WTC11 (cell line): ENCODE measurements around the gene MYL3. TPM values are rescaled to one million over a fixed set of nuclear protein-coding genes. Genes with fewer than 3 reads are reported as not detected.

Experiments
- ATAC-seq: fragments of 200-7000 bp; cut with Tn5 transposase; 2 replicates; pipeline ENCODE4 v1.10.0; 2021; ENCODE audit warnings: mild to moderate bottlenecking, moderate library complexity
- CTCF ChIA-PET: fragments of 300-600 bp; sonication (Branson Sonifier 250); formaldehyde crosslinking; loops from one replicate; lab custom pipeline; 2021; ENCODE audit warnings: antibody characterized with exemption; lab: Charles Lee
- POLR2A ChIA-PET: fragments of 350-600 bp; sonication (Branson Sonifier 250); formaldehyde crosslinking; loops from one replicate; lab custom pipeline; 2021; ENCODE audit warnings: antibody characterized with exemption; lab: Charles Lee
- DNase-seq: peaks from one replicate; pipeline ENCODE4 v3.0.0; 2021; ENCODE audit warnings: low spot score
- H3K27ac Mint-ChIP-seq: 2 replicates; pipeline ENCODE4 v1.8.0; 2021; ENCODE audit warnings: mixed read lengths
- H3K27me3 Mint-ChIP-seq: 2 replicates; pipeline ENCODE4 v1.8.0; 2021; ENCODE audit warnings: low read depth, mild to moderate bottlenecking, moderate library complexity, mixed read lengths
- H3K36me3 Mint-ChIP-seq: 2 replicates; pipeline ENCODE4 v1.8.0; 2021; ENCODE audit warnings: mixed read lengths
- H3K4me1 Mint-ChIP-seq: 2 replicates; pipeline ENCODE4 v1.8.0; 2022; ENCODE audit warnings: mixed read lengths
- H3K4me3 Mint-ChIP-seq: 2 replicates; pipeline ENCODE4 v1.8.0; 2021; ENCODE audit warnings: mild to moderate bottlenecking, moderate library complexity, mixed read lengths
- H3K9me3 Mint-ChIP-seq: 2 replicates; pipeline ENCODE4 v1.8.0; 2021; ENCODE audit warnings: mixed read lengths
- ETV6 ChIP-seq: sonication (generic); formaldehyde crosslinking; IDR thresholded peaks from 2 replicates; pipeline ENCODE4 v1.8.1; 2022; ENCODE audit warnings: mild to moderate bottlenecking, missing genetic modification reagents
- GABPB1 ChIP-seq: sonication (generic); formaldehyde crosslinking; IDR thresholded peaks from 2 replicates; pipeline ENCODE4 v1.8.1; 2023; ENCODE audit warnings: mild to moderate bottlenecking, missing genetic modification reagents
- HMGA2 ChIP-seq: fragments of 250-450 bp; sonication (Bioruptor Pico); IDR thresholded peaks from 2 replicates; pipeline ENCODE4 v1.4.0; 2021; ENCODE audit warnings: mild to moderate bottlenecking, moderate library complexity
- IRF2 ChIP-seq: sonication (generic); formaldehyde crosslinking; IDR thresholded peaks from 2 replicates; pipeline ENCODE4 v1.8.0; 2022; ENCODE audit warnings: low read depth, missing genetic modification reagents, borderline replicate concordance
- JAZF1 ChIP-seq: fragments of 250-450 bp; sonication (Bioruptor Pico); IDR thresholded peaks from 2 replicates; pipeline ENCODE4 v1.9.0; 2021; ENCODE audit warnings: moderate library complexity, mild to moderate bottlenecking, inconsistent platforms
- JUN ChIP-seq: sonication (generic); formaldehyde crosslinking; IDR thresholded peaks from 2 replicates; pipeline ENCODE4 v1.8.0; 2023; ENCODE audit warnings: mild to moderate bottlenecking, missing genetic modification reagents
- MLX ChIP-seq: sonication (generic); formaldehyde crosslinking; IDR thresholded peaks from 2 replicates; pipeline ENCODE4 v1.8.1; 2023; ENCODE audit warnings: mild to moderate bottlenecking, missing genetic modification reagents, moderate library complexity
- MXD4 ChIP-seq: fragments of 250-450 bp; sonication (Bioruptor Pico); IDR thresholded peaks from 2 replicates; pipeline ENCODE4 v1.8.0; 2021; ENCODE audit warnings: mild to moderate bottlenecking, moderate library complexity, borderline replicate concordance
- NFATC4 ChIP-seq: fragments of 250-450 bp; sonication (Bioruptor Pico); IDR thresholded peaks from 2 replicates; pipeline ENCODE4 v1.9.0; 2021; ENCODE audit warnings: mild to moderate bottlenecking
- OVOL2 ChIP-seq: fragments of 250-450 bp; sonication (Bioruptor Pico); IDR thresholded peaks from 2 replicates; pipeline ENCODE4 v1.9.0; 2021; ENCODE audit warnings: mild to moderate bottlenecking, borderline replicate concordance
- SMAD3 ChIP-seq: sonication (generic); formaldehyde crosslinking; IDR thresholded peaks from 2 replicates; pipeline ENCODE4 v1.8.0; 2022; ENCODE audit warnings: missing genetic modification reagents, mild to moderate bottlenecking, borderline replicate concordance
- SMAD4 ChIP-seq: sonication (generic); formaldehyde crosslinking; IDR thresholded peaks from 2 replicates; pipeline ENCODE4 v1.8.0; 2022; ENCODE audit warnings: mild to moderate bottlenecking, missing genetic modification reagents
- TP53 ChIP-seq: sonication (generic); formaldehyde crosslinking; IDR thresholded peaks from 2 replicates; pipeline ENCODE4 v1.8.1; 2023; ENCODE audit warnings: mild to moderate bottlenecking, missing genetic modification reagents
- ZBTB43 ChIP-seq: sonication (generic); formaldehyde crosslinking; IDR thresholded peaks from 2 replicates; pipeline ENCODE4 v1.8.1; 2023; ENCODE audit warnings: mild to moderate bottlenecking, missing genetic modification reagents
- ZNF219 ChIP-seq: sonication (generic); formaldehyde crosslinking; IDR thresholded peaks from 2 replicates; pipeline ENCODE4 v1.8.0; 2023; ENCODE audit warnings: missing genetic modification reagents, mild to moderate bottlenecking, borderline replicate concordance
- ZNF317 ChIP-seq: sonication (generic); formaldehyde crosslinking; IDR thresholded peaks from 2 replicates; pipeline ENCODE4 v1.8.1; 2023; ENCODE audit warnings: low read depth, mild to moderate bottlenecking, moderate library complexity, missing genetic modification reagents, borderline replicate concordance
- ZNF396 ChIP-seq: fragments of 250-450 bp; sonication (Bioruptor Pico); IDR thresholded peaks from 2 replicates; pipeline ENCODE4 v1.8.0; 2021; ENCODE audit warnings: mild to moderate bottlenecking, moderate library complexity, borderline replicate concordance
- ZNF671 ChIP-seq: fragments of 250-450 bp; sonication (Bioruptor Pico); IDR thresholded peaks from 2 replicates; pipeline ENCODE4 v1.8.0; 2021; ENCODE audit warnings: mild to moderate bottlenecking
- total RNA-seq: library from RNA; stranded (reverse); gene quantifications from 3 replicates; pipeline ENCODE4 v1.2.3, GENCODE V29; 2021
- TF ChIP-seq, protein P1 (sequence below): fragments of 250-450 bp; sonication (Bioruptor Pico); IDR thresholded peaks from 2 replicates; pipeline ENCODE4 v1.9.0; 2021; ENCODE audit warnings: mild to moderate bottlenecking
- TF ChIP-seq, protein P2 (sequence below): sonication (generic); formaldehyde crosslinking; IDR thresholded peaks from 2 replicates; pipeline ENCODE4 v1.8.0; 2022; ENCODE audit warnings: mild to moderate bottlenecking, missing genetic modification reagents
- TF ChIP-seq, protein P3 (sequence below): fragments of 250-450 bp; sonication (Bioruptor Pico); IDR thresholded peaks from 2 replicates; pipeline ENCODE4 v2.1.2; 2022; ENCODE audit warnings: mild to moderate bottlenecking, moderate library complexity
- TF ChIP-seq, protein P4 (sequence below): sonication (generic); formaldehyde crosslinking; IDR thresholded peaks from 2 replicates; pipeline ENCODE4 v1.8.1; 2023; ENCODE audit warnings: mild to moderate bottlenecking, missing genetic modification reagents, moderate library complexity
- TF ChIP-seq, protein P5 (sequence below): sonication (generic); formaldehyde crosslinking; IDR thresholded peaks from 2 replicates; pipeline ENCODE4 v1.8.1; 2022; ENCODE audit warnings: low read depth, mild to moderate bottlenecking, moderate library complexity, missing genetic modification reagents, borderline replicate concordance

MYL3 gene
- total RNA-seq, 1 experiment from 2014 or later = 0.31 TPM

- ChIA-PET CTCF (interaction anchor here (0.6 to 4.4 kb wide), 7 partner anchors 18 to 292 kb away, joined by 3 to 39 read pairs (median 5); no protein-coding TSS in a partner anchor), POLR2A (no interaction called here)
- Mint-ChIP-seq H3K4me1 (no peaks in the 10 kb centered on the region), H3K4me3 (no peak overlapping the region)
- TF ChIP-seq ZNF671 (CRISPR knock-in tag) (no peak), SMAD4 (CRISPR knock-in tag) (no peak), ZNF219 (no peak), ETV6 (no peak), SMAD3 (CRISPR knock-in tag) (no peak), GABPB1 (CRISPR knock-in tag) (no peak), ZBTB43 (CRISPR knock-in tag) (no peak), MXD4 (CRISPR knock-in tag) (no peak), TP53 (CRISPR knock-in tag) (no peak), IRF2 (CRISPR knock-in tag) (no peak), OVOL2 (no peak), MLX (CRISPR knock-in tag) (no peak), ZNF317 (CRISPR knock-in tag) (no peak), JUN (CRISPR knock-in tag) (no peak)
- TF ChIP-seq, protein P1, sequence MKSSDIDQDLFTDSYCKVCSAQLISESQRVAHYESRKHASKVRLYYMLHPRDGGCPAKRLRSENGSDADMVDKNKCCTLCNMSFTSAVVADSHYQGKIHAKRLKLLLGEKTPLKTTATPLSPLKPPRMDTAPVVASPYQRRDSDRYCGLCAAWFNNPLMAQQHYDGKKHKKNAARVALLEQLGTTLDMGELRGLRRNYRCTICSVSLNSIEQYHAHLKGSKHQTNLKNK = no peak
- TF ChIP-seq, protein P2, sequence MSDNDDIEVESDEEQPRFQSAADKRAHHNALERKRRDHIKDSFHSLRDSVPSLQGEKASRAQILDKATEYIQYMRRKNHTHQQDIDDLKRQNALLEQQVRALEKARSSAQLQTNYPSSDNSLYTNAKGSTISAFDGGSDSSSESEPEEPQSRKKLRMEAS (CRISPR knock-in tag) = no peak
- TF ChIP-seq, protein P3, sequence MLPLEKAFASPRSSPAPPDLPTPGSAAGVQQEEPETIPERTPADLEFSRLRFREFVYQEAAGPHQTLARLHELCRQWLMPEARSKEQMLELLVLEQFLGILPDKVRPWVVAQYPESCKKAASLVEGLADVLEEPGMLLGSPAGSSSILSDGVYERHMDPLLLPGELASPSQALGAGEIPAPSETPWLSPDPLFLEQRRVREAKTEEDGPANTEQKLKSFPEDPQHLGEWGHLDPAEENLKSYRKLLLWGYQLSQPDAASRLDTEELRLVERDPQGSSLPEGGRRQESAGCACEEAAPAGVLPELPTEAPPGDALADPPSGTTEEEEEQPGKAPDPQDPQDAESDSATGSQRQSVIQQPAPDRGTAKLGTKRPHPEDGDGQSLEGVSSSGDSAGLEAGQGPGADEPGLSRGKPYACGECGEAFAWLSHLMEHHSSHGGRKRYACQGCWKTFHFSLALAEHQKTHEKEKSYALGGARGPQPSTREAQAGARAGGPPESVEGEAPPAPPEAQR (CRISPR knock-in tag) = no peak
- TF ChIP-seq, protein P4, sequence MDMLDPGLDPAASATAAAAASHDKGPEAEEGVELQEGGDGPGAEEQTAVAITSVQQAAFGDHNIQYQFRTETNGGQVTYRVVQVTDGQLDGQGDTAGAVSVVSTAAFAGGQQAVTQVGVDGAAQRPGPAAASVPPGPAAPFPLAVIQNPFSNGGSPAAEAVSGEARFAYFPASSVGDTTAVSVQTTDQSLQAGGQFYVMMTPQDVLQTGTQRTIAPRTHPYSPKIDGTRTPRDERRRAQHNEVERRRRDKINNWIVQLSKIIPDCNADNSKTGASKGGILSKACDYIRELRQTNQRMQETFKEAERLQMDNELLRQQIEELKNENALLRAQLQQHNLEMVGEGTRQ (CRISPR knock-in tag) = no peak
- TF ChIP-seq, all 79 proteins: peak for 0
- ATAC-seq (no peak), DNase-seq (no peak)
- no peaks in the 10 kb centered on the region for H3K9me3 Mint-ChIP-seq
- no peaks in the 10 kb centered on the region for H3K36me3 Mint-ChIP-seq
- H3K27me3 Mint-ChIP-seq = peaks cover 6% of the 10 kb centered on the region
- H3K27ac Mint-ChIP-seq = no peak overlapping the region
Observed at GRCh38 chr3:46868287-46868686, 5.0 kb upstream of the MYL3 start.

GRCh38 chr3:46867550-46867898 lies 4.3 kb upstream of the MYL3 start:
- Mint-ChIP-seq H3K27me3 (no peaks in the 10 kb centered on the region), H3K27ac (no peak overlapping the region), H3K36me3 (no peaks in the 10 kb centered on the region), H3K9me3 (no peaks in the 10 kb centered on the region), H3K4me1 (no peaks in the 10 kb centered on the region), H3K4me3 (no peak overlapping the region)
- CTCF ChIA-PET = interaction anchor here (1.0 to 4.4 kb wide), 16 partner anchors 10 to 174 kb away, joined by 3 to 39 read pairs (median 4); partner anchors contain the start of genes ALS2CL and PTH1R
- POLR2A ChIA-PET = no interaction called here
- DNase-seq = no peak
- TF ChIP-seq HMGA2 (CRISPR knock-in tag) (no peak), JAZF1 (CRISPR knock-in tag) (no peak), ZNF396 (CRISPR knock-in tag) (no peak), NFATC4 (CRISPR knock-in tag) (no peak)
- TF ChIP-seq, protein P5, sequence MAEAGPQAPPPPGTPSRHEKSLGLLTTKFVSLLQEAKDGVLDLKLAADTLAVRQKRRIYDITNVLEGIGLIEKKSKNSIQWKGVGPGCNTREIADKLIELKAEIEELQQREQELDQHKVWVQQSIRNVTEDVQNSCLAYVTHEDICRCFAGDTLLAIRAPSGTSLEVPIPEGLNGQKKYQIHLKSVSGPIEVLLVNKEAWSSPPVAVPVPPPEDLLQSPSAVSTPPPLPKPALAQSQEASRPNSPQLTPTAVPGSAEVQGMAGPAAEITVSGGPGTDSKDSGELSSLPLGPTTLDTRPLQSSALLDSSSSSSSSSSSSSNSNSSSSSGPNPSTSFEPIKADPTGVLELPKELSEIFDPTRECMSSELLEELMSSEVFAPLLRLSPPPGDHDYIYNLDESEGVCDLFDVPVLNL (CRISPR knock-in tag) = no peak
- no peak for ATAC-seq
